Liver (tissue), 9 donors: ENCODE data around the gene CPZ. TPM values are rescaled to one million over a fixed set of nuclear protein-coding genes. Genes with fewer than 3 reads are reported as not detected.

Source experiments
- DNase-seq: peaks from one replicate; pipeline ENCODE4 v3.0.0-alpha.2; 2017; ENCODE audit warnings: low spot score
- H3K27ac ChIP-seq, 2 donors: one replicate each; pipeline ENCODE4 v1.7.0; 2013; ENCODE audit warnings: inconsistent platforms in 2 of 2, low read length in 2 of 2, control low read depth in 1 of 2, low read depth in 1 of 2, mild to moderate bottlenecking in 1 of 2
- H3K27me3 ChIP-seq, 4 donors: one replicate each; pipeline versions ENCODE4 v1.6.1 to v1.7.0; 2013; ENCODE audit warnings: low read length in 3 of 4, inconsistent platforms in 1 of 4, mild to moderate bottlenecking in 1 of 4, moderate library complexity in 1 of 4; ENCODE audit not compliant: control insufficient read depth in 4 of 4, insufficient read depth in 4 of 4
- H3K36me3 ChIP-seq, 4 donors: one replicate each; pipeline versions ENCODE4 v1.6.1 to v1.7.0; 2013; ENCODE audit warnings: low read length in 3 of 4, mild to moderate bottlenecking in 3 of 4, low read depth in 1 of 4, moderate library complexity in 1 of 4; ENCODE audit not compliant: control insufficient read depth in 4 of 4, insufficient read depth in 3 of 4
- H3K4me1 ChIP-seq, 4 donors: one replicate each; pipeline versions ENCODE4 v1.6.1 to v1.7.0; 2013; ENCODE audit warnings: low read length in 3 of 4, mild to moderate bottlenecking in 3 of 4, moderate library complexity in 1 of 4; ENCODE audit not compliant: control insufficient read depth in 4 of 4, insufficient read depth in 4 of 4
- H3K4me3 ChIP-seq, 3 donors: one replicate each; pipeline versions ENCODE4 v1.6.1 to v1.7.0; 2013; ENCODE audit warnings: low read length in 3 of 3, control low read depth in 1 of 3, low read depth in 1 of 3, mild to moderate bottlenecking in 1 of 3
- H3K9ac ChIP-seq, 2 donors: one replicate each; pipeline ENCODE4 v1.7.0; 2013; ENCODE audit warnings: low read length in 2 of 2, mild to moderate bottlenecking in 2 of 2, moderate library complexity in 2 of 2, control low read depth in 1 of 2, low read depth in 1 of 2
- H3K9me3 ChIP-seq, 4 donors: one replicate each; pipeline versions ENCODE4 v1.6.1 to v1.7.0; 2013; ENCODE audit warnings: low read length in 3 of 4; ENCODE audit not compliant: control insufficient read depth in 4 of 4
- ATF3 ChIP-seq: IDR thresholded peaks from 2 replicates; pipeline ENCODE4 v1.6.1; 2016; ENCODE audit warnings: antibody characterized with exemption
- EGR1 ChIP-seq, 2 donors: IDR thresholded peaks; 2 replicates each; pipeline ENCODE4 v1.6.1; 2016 to 2018; ENCODE audit warnings: antibody characterized with exemption in 2 of 2, low read depth in 2 of 2
- FOXA1 ChIP-seq: IDR thresholded peaks from 2 replicates; pipeline ENCODE4 v1.6.1; 2016; ENCODE audit warnings: antibody characterized with exemption
- FOXA2 ChIP-seq: IDR thresholded peaks from 2 replicates; pipeline ENCODE4 v1.6.1; 2016; ENCODE audit warnings: antibody characterized with exemption
- HNF4A ChIP-seq, 2 donors: conservative IDR thresholded peaks; 2 replicates each; pipeline ENCODE4 v1.6.1; 2016; ENCODE audit warnings: antibody characterized with exemption in 2 of 2, mild to moderate bottlenecking in 2 of 2
- HNF4G ChIP-seq: IDR thresholded peaks from 2 replicates; pipeline ENCODE4 v1.6.1; 2016; ENCODE audit warnings: antibody characterized with exemption
- JUND ChIP-seq, 2 donors: IDR thresholded peaks; 2 replicates each; pipeline ENCODE4 v1.6.1; 2016; ENCODE audit warnings: antibody characterized with exemption in 2 of 2
- MAX ChIP-seq: IDR thresholded peaks from 2 replicates; pipeline ENCODE4 v1.6.1; 2016; ENCODE audit warnings: antibody characterized with exemption
- NR2F2 ChIP-seq: IDR thresholded peaks from 2 replicates; pipeline ENCODE4 v1.6.1; 2016; ENCODE audit warnings: antibody characterized with exemption
- RAD21 ChIP-seq, 2 donors: IDR thresholded peaks; 2 replicates each; pipeline ENCODE4 v1.6.1; 2016; ENCODE audit warnings: antibody characterized with exemption in 2 of 2, mild to moderate bottlenecking in 2 of 2
- REST ChIP-seq: IDR thresholded peaks from 2 replicates; pipeline ENCODE4 v1.6.1; 2016; ENCODE audit warnings: antibody characterized with exemption, mild to moderate bottlenecking
- RXRA ChIP-seq, 2 donors: IDR thresholded peaks; 2 replicates each; pipeline ENCODE4 v1.6.1; 2017 to 2018; ENCODE audit warnings: antibody characterized with exemption in 2 of 2, mild to moderate bottlenecking in 1 of 2
- SP1 ChIP-seq: IDR thresholded peaks from 2 replicates; pipeline ENCODE4 v1.6.1; 2018; ENCODE audit warnings: antibody characterized with exemption, mild to moderate bottlenecking
- TAF1 ChIP-seq: conservative IDR thresholded peaks from 2 replicates; pipeline ENCODE4 v1.6.1; 2016; ENCODE audit warnings: antibody characterized with exemption, mild to moderate bottlenecking
- YY1 ChIP-seq: IDR thresholded peaks from 2 replicates; pipeline ENCODE4 v1.6.1; 2016; ENCODE audit warnings: antibody characterized with exemption, mild to moderate bottlenecking
- ZBTB33 ChIP-seq: IDR thresholded peaks from 2 replicates; pipeline ENCODE4 v1.6.1; 2016; ENCODE audit warnings: antibody characterized with exemption
- WGBS: extraction: QIAGEN DNeasy Blood & Tissue Kit; methylation state at CpG from one replicate; pipeline ENCODE4 v1.1.7; 2013; 5-methylcytosine and 5-hydroxymethylcytosine counted together
- polyA plus RNA-seq, 2 donors: library from polyadenylated mRNA; stranded (reverse) in 1 of 2; unstranded in 1 of 2; fragments of 200-250 nt in 1 of 2; fragments of >200 nt in 1 of 2; fragmentation: Nextera tagmentation in 1 of 2; extraction: Ambion mirVana in 1 of 2; gene quantifications; one replicate each; pipeline versions ENCODE4 v1.2.1 to v1.2.3, GENCODE V29; 2013 to 2015
- total RNA-seq, 2 donors: library from RNA; depleted of rRNA; stranded (reverse); fragments of >200 nt; gene quantifications; one replicate each; pipeline ENCODE4 v1.2.3, GENCODE V29; 2014
- donor health status: healthy.
- donor health status: healthy.
- donor health status: healthy.
- donor health status: healthy.
- donor health status: healthy.

CPZ gene
- total and polyA plus RNA-seq, 4 donors, result 0.51 to 1.8 (median 1.4) TPM

GRCh38 chr4:8574796-8575370 lies 17.7 kb upstream of the CPZ start:
- Histone ChIP-seq H3K4me1 (no peaks in the 10 kb centered on the region), H3K36me3 (no peaks in the 10 kb centered on the region), H3K27me3 (peaks cover 0 to 3% (median 0%) of the 10 kb centered on the region in 4 donors), H3K9me3 (no peaks in the 10 kb centered on the region), H3K9ac (no peak overlapping the region), H3K27ac (no peak overlapping the region), H3K4me3 (no peak overlapping the region)
- 76% methylated on average over 5 of the region's 5 CpGs for WGBS
- TF ChIP-seq TAF1 (no peak), REST (no peak), NR2F2 (no peak), RAD21 (IDR thresholded peaks at IDR 0.05) (no peak), ZBTB33 (no peak), RXRA (IDR thresholded peaks at IDR 0.05) (no peak), JUND (IDR thresholded peaks at IDR 0.05) (no peak), EGR1 (IDR thresholded peaks at IDR 0.05; ENCODE audit: low read depth in 2 of 2) (no peak), YY1 (no peak), FOXA1 (no peak), SP1 (no peak), HNF4A (conservative IDR thresholded peaks at IDR 0.05) (no peak), MAX (no peak), HNF4G (no peak), FOXA2 (no peak), ATF3 (no peak)
- no peak for DNase-seq

GRCh38 chr4:8575457-8575856 lies 17.1 kb upstream of the CPZ start:
- Histone ChIP-seq H3K4me3 (no peak overlapping the region), H3K9me3 (no peaks in the 10 kb centered on the region), H3K27me3 (peaks cover 0 to 3% (median 0%) of the 10 kb centered on the region in 4 donors), H3K27ac (no peak overlapping the region), H3K36me3 (no peaks in the 10 kb centered on the region), H3K4me1 (no peaks in the 10 kb centered on the region), H3K9ac (no peak overlapping the region)
- DNase-seq, result no peak
- whole genome bisulfite sequencing, result 67% methylated on average over 4 of the region's 4 CpGs
- TF ChIP-seq YY1, result no peak
- no peak for TF ChIP-seq FOXA2
- no peak for TF ChIP-seq RXRA (IDR thresholded peaks at IDR 0.05)
- TF ChIP-seq MAX, result no peak
- no peak for TF ChIP-seq REST
- no peak for TF ChIP-seq HNF4A (conservative IDR thresholded peaks at IDR 0.05)
- no peak for TF ChIP-seq HNF4G
- TF ChIP-seq ZBTB33, result no peak
- no peak for TF ChIP-seq ATF3
- no peak for TF ChIP-seq JUND (IDR thresholded peaks at IDR 0.05)
- no peak for TF ChIP-seq EGR1 (IDR thresholded peaks at IDR 0.05; ENCODE audit: low read depth in 2 of 2)
- TF ChIP-seq RAD21 (IDR thresholded peaks at IDR 0.05), result no peak
- no peak for TF ChIP-seq NR2F2
